ENCODE measurements around the gene NAT8L. TPM values are rescaled to one million over a fixed set of nuclear protein-coding genes. Genes with fewer than 3 reads are reported as not detected.

NAT8L gene
- total RNA-seq, 4 donors from 2014 or later = 0.14 to 1.9 (median 0.64) TPM; not detected in 1

DNA sequence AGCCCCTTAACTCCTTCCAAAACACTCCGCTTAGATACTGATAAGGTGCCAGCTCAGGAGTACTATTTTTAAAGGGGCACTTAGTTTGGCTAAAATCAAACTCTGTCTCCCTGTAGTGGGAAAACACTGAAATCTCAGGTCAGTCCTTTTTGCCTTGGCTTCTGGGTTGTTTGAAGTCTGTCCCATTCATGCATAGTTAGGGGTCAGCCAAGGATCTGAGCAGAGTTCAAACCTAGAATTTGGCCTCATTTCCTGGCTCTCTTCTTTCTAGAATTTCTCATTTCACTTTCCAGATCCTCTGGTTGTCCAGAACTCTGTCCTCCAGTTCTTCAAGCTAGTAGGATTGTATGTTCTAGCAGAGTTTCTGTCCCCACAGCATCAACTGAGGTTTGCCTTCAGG is 31.5 kb downstream of the NAT8L start:
- Histone ChIP-seq H3K27me3 (no peaks in the 10 kb centered on the region), H3K9me3 (no peaks in the 10 kb centered on the region), H3K4me3 (no peak overlapping the region), H3K36me3 (no peaks in the 10 kb centered on the region), H3K27ac (no peak overlapping the region), H3K4me1 (no peaks in the 10 kb centered on the region)
- DNase-seq = no peak
- TF ChIP-seq, protein P1, sequence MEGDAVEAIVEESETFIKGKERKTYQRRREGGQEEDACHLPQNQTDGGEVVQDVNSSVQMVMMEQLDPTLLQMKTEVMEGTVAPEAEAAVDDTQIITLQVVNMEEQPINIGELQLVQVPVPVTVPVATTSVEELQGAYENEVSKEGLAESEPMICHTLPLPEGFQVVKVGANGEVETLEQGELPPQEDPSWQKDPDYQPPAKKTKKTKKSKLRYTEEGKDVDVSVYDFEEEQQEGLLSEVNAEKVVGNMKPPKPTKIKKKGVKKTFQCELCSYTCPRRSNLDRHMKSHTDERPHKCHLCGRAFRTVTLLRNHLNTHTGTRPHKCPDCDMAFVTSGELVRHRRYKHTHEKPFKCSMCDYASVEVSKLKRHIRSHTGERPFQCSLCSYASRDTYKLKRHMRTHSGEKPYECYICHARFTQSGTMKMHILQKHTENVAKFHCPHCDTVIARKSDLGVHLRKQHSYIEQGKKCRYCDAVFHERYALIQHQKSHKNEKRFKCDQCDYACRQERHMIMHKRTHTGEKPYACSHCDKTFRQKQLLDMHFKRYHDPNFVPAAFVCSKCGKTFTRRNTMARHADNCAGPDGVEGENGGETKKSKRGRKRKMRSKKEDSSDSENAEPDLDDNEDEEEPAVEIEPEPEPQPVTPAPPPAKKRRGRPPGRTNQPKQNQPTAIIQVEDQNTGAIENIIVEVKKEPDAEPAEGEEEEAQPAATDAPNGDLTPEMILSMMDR (IDR thresholded peaks at IDR 0.05) = no peak
- TF ChIP-seq POLR2A (IDR thresholded peaks at IDR 0.05) (no peak), EP300 (IDR thresholded peaks at IDR 0.05; ENCODE audit: low read depth) (no peak), POLR2AphosphoS5 (IDR thresholded peaks at IDR 0.05) (no peak)
- intact Hi-C loops (cut with DNase I; ENCODE audit: low total_unique reads) = no loop called here
- WGBS, 2 donors (ENCODE audit: low coverage in 1 of 2) = 100% methylated on average over 1 of the region's 1 CpG
- in situ Hi-C loops (cut with MboI; ENCODE audit: low pct_ligation_motif_present in 1 of 4, low pct_unique_long_range_greater_than_20kb in 1 of 4, low sequenced_read_pairs in 3 of 4) = no loop called here

GRCh38 chr4:2091990-2092668 is 33.0 kb downstream of the NAT8L start:
- Histone ChIP-seq H3K9me3 (no peaks in the 10 kb centered on the region), H3K4me3 (no peak overlapping the region), H3K4me1 (no peaks in the 10 kb centered on the region), H3K36me3 (no peaks in the 10 kb centered on the region), H3K27ac (no peak overlapping the region), H3K27me3 (no peaks in the 10 kb centered on the region)
- in situ Hi-C loops (cut with MboI; ENCODE audit: low pct_ligation_motif_present in 1 of 4, low pct_unique_long_range_greater_than_20kb in 1 of 4, low sequenced_read_pairs in 3 of 4) = no loop called here
- no peak for DNase-seq
- WGBS, 2 donors (ENCODE audit: low coverage in 1 of 2) = 88 to 100% methylated on average over 1 to 15 of the region's 15 CpGs
- intact Hi-C loops (cut with DNase I; ENCODE audit: low total_unique reads) = no loop called here
- TF ChIP-seq POLR2A (IDR thresholded peaks at IDR 0.05) = no peak
- TF ChIP-seq POLR2AphosphoS5 (IDR thresholded peaks at IDR 0.05) = no peak
- TF ChIP-seq, protein P1 (IDR thresholded peaks at IDR 0.05) = no peak
- TF ChIP-seq EP300 (IDR thresholded peaks at IDR 0.05; ENCODE audit: low read depth) = no peak

- in situ Hi-C loops (cut with MboI; ENCODE audit: low pct_ligation_motif_present in 1 of 4, low pct_unique_long_range_greater_than_20kb in 1 of 4, low sequenced_read_pairs in 3 of 4) (no loop called here), intact Hi-C loops (cut with DNase I; ENCODE audit: low total_unique reads) (no loop called here)
- DNase-seq = no peak
- WGBS, 2 donors (ENCODE audit: low coverage in 1 of 2) = 91 to 96% methylated on average over 4 to 6 of the region's 6 CpGs
- no peak overlapping the region for H3K27ac ChIP-seq
- TF ChIP-seq, protein P1 (IDR thresholded peaks at IDR 0.05) = no peak
- TF ChIP-seq EP300 (IDR thresholded peaks at IDR 0.05; ENCODE audit: low read depth) (no peak), POLR2AphosphoS5 (IDR thresholded peaks at IDR 0.05) (no peak), POLR2A (IDR thresholded peaks at IDR 0.05) (no peak)
- no peaks in the 10 kb centered on the region for H3K9me3 ChIP-seq
- H3K4me3 ChIP-seq = no peak overlapping the region
- H3K36me3 ChIP-seq = no peaks in the 10 kb centered on the region
- H3K4me1 ChIP-seq = no peaks in the 10 kb centered on the region
- H3K27me3 ChIP-seq = no peaks in the 10 kb centered on the region
Observed at GRCh38 chr4:2092669-2093053, 33.5 kb downstream of the NAT8L start.

DNA sequence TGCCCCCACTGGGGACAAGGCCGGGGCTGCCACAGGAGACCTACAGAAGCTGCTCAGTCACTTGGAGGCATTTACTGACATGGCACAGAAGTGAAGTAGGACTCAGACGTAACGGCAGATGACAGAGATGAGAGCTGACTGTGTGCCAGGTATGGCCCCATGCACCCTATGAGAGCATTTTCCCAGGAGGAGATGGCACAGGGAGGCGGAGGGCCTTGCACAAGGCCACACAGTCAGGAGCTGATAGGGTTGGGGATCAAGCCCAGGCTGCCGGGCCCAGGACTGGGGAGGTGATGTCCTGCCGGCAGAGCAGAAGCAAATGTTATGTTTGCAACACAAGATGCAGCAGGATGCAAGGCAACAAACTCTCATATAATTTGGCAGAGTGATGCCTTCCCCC is 34.1 kb downstream of the NAT8L start:
- no peak overlapping the region for H3K27ac ChIP-seq
- no peaks in the 10 kb centered on the region for H3K9me3 ChIP-seq
- TF ChIP-seq POLR2A (IDR thresholded peaks at IDR 0.05) = no peak
- no peak for TF ChIP-seq POLR2AphosphoS5 (IDR thresholded peaks at IDR 0.05)
- no peak for TF ChIP-seq EP300 (IDR thresholded peaks at IDR 0.05; ENCODE audit: low read depth)
- TF ChIP-seq, protein P1 (IDR thresholded peaks at IDR 0.05) = no peak
- H3K27me3 ChIP-seq = no peaks in the 10 kb centered on the region
- no peaks in the 10 kb centered on the region for H3K36me3 ChIP-seq
- in situ Hi-C loops (cut with MboI; ENCODE audit: low pct_ligation_motif_present in 1 of 4, low pct_unique_long_range_greater_than_20kb in 1 of 4, low sequenced_read_pairs in 3 of 4) (no loop called here), intact Hi-C loops (cut with DNase I; ENCODE audit: low total_unique reads) (no loop called here)
- DNase-seq = no peak
- H3K4me1 ChIP-seq = no peaks in the 10 kb centered on the region
- WGBS, 2 donors (ENCODE audit: low coverage in 1 of 2) = 77% methylated on average over 6 of the region's 6 CpGs; no CpG with 5 or more reads in 1 of the 2 donors
- no peak overlapping the region for H3K4me3 ChIP-seq
